ENCODE measurements around the gene INSM1.
"Not testable (repeated sequence)": the region's sequence is repeated elsewhere in the genome, so short reads cannot be mapped to it uniquely, and the experiment has no call there.

DNA sequence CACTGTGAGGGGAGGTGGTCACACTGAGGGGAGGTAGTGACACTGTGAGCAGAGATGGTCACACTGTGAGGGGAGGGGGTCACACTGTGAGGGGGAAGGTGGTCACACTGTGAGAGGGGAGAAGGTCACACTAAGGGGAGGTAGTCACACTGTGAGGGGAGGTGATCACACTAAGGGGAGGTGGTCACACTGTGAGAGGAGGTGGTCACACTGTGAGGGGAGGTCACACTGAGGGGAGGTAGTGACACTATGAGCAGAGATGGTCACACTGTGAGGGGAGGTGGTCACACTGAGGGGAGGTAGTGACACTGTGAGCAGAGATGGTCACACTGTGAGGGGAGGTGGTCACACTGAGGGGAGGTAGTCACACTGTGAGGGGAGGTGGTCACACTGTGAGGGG lies 12.4 kb upstream of the INSM1 start:
- TF ChIP-seq SMAD1 (CRISPR knock-in tag; IDR thresholded peaks at IDR 0.05; ENCODE audit: borderline replicate concordance, low read depth); JUND (CRISPR knock-in tag; IDR thresholded peaks at IDR 0.05); JDP2 (CRISPR knock-in tag; IDR thresholded peaks at IDR 0.05; ENCODE audit: borderline replicate concordance); ZFP36L1 (CRISPR knock-in tag; IDR thresholded peaks at IDR 0.05): not testable (repeated sequence)

All from HepG2 (cell line).